Hematopoietic multipotent progenitor cell treated with erythropoietin and hydrocortisone succinate and interleukin-3 and kit ligand, for 17 days (in vitro differentiated cells): ENCODE results near the gene ZNF770.
"Not testable (repeated sequence)": the region's sequence is repeated elsewhere in the genome, so short reads cannot be mapped to it uniquely, and the experiment has no call there.

Experiments used
- DNase-seq: peaks from one replicate; pipeline ENCODE4 v3.0.0-alpha.2; 2015; ENCODE audit warnings: low spot score

Gene ZNF770

GRCh38 chr15:34973512-34973911 is 14.6 kb downstream of the ZNF770 start:
- no peak for DNase-seq

- DNase-seq = not testable (repeated sequence)
Measured at GRCh38 chr15:34970098-34970643, 17.9 kb downstream of the ZNF770 start.

- DNase-seq = peak; percentile 95
Measured at GRCh38 chr15:34969340-34970097, 18.6 kb downstream of the ZNF770 start, which contains the start of gene AQR. Gene AQR (minus strand): TSS chr15:34969742. CDS start chr15:34969613, 129 bp downstream.

- DNase-seq = no peak
Measured at GRCh38 chr15:34964277-34964676, 23.8 kb downstream of the ZNF770 start.

GRCh38 chr15:34953851-34954250 is 34.2 kb downstream of the ZNF770 start:
- DNase-seq = no peak

GRCh38 chr15:34952481-34952880 is 35.6 kb downstream of the ZNF770 start:
- DNase-seq = no peak

- no peak for DNase-seq
Measured at GRCh38 chr15:34951993-34952392, 36.1 kb downstream of the ZNF770 start.

GRCh38 chr15:34944936-34945335 is 43.2 kb downstream of the ZNF770 start:
- no peak for DNase-seq

- no peak for DNase-seq
Measured at GRCh38 chr15:34943711-34944110, 44.4 kb downstream of the ZNF770 start.

GRCh38 chr15:34943264-34943663 is 44.8 kb downstream of the ZNF770 start:
- not testable (repeated sequence) for DNase-seq

- no peak for DNase-seq
Measured at GRCh38 chr15:34942363-34942762, 45.7 kb downstream of the ZNF770 start.

GRCh38 chr15:34941831-34942230 is 46.3 kb downstream of the ZNF770 start:
- DNase-seq = no peak

- no peak for DNase-seq
Measured at GRCh38 chr15:34941185-34941698, 46.8 kb downstream of the ZNF770 start.

- no peak for DNase-seq
Measured at GRCh38 chr15:34933432-34933975, 54.6 kb downstream of the ZNF770 start.

- not testable (repeated sequence) for DNase-seq
Measured at GRCh38 chr15:34928349-34928748, 59.7 kb downstream of the ZNF770 start.
